Heart left ventricle (tissue), 13 donors: Measurements from ENCODE around the gene NANP.

Experiments used
- POLR2A ChIP-seq, 2 donors: fragments of 450-650 bp; IDR thresholded peaks; one replicate each; pipeline ENCODE4 v1.6.1; 2017; ENCODE audit warnings: antibody characterized with exemption in 2 of 2, mild to moderate bottlenecking in 2 of 2, moderate library complexity in 2 of 2
- TF ChIP-seq, protein P1 (sequence below), 12 donors: fragments of 200-600 bp; sonication (generic) in 4 of 12; IDR thresholded peaks; one replicate each; pipeline versions ENCODE4 v1.5.0 to v1.8.0; 2018 to 2022; ENCODE audit warnings: antibody characterized with exemption in 12 of 12, mild to moderate bottlenecking in 5 of 12
- donor health status: ischemic (EF 13 %, LVEDD 7.1; RV severe dilation, severe dysfunction).
- donor health status: DM: no; HTN: yes; CAD: no.
- donor health status: DM: no; HTN: no; CAD: no.
- donor health status: ischemic (EF 25% LVEDD 6.9; RV normal size, moderate dysfunction).
- donor health status: ischemic (EF 25% LVEDD 5.7; RV mildly dilated, moderate dysfunction).
- donor health status: ischemic (EF 35%, LVEDD 5.7; RV mildly dilated, moderate dysfunction).
- donor health status: nonischemic (EF 11% LVEDD 7.7; RV severe dilation, severe dysfunction).
- donor health status: DM: yes; HTN: yes; CAD: no.
- donor health status: PGD.
- donor health status: ischemic (EF 29% LVEDD 5.4; RV normal size, mild dysfunction).
- donor health status: nonischemic (EF 23%, LVEDD 6.1; RV moderate dilation, normal function).

DNA sequence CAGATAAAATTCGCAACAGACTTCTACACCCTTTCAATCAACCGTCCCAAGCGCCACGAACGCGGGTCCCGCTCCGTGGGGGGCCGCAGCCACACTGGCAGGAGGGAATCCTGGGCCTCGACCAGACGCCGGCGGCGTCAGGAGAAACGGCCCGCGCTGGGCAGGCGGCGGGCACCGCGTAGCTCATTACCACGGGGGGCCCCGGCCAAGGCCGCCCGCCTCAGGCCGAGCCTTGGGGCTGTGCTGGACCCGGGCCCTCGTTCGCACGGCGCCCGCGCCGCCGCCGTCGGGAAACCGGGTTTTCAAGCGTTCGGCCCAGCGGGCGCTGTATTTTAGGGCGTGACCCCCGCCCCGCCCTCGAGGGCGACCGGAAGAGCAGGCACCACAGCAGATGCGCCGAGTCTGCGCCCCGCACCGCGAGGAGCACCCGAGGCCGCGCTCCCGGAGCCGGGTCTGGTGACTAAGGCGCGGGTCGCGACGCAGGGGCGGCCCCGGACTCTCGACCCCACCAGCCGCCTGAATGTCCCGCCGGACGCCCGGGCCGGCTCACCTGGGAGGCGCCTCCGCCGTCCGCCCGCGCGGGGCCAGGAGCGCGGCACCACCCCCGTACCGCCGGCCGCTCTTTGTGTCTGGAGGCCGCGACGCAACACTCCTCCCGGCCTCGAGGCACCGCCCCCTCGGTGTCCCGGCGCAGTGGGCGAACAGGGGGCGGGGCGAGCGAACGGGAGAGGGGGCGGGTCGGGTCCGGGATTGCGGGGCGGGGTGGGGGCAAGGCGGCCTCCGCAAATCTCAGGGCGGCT is 38.7 kb downstream of the NANP start, which contains the start of gene NINL:
- peak in 1 of 2 donors; percentile 30 for TF ChIP-seq POLR2A (IDR thresholded peaks at IDR 0.05)
- TF ChIP-seq, protein P1, sequence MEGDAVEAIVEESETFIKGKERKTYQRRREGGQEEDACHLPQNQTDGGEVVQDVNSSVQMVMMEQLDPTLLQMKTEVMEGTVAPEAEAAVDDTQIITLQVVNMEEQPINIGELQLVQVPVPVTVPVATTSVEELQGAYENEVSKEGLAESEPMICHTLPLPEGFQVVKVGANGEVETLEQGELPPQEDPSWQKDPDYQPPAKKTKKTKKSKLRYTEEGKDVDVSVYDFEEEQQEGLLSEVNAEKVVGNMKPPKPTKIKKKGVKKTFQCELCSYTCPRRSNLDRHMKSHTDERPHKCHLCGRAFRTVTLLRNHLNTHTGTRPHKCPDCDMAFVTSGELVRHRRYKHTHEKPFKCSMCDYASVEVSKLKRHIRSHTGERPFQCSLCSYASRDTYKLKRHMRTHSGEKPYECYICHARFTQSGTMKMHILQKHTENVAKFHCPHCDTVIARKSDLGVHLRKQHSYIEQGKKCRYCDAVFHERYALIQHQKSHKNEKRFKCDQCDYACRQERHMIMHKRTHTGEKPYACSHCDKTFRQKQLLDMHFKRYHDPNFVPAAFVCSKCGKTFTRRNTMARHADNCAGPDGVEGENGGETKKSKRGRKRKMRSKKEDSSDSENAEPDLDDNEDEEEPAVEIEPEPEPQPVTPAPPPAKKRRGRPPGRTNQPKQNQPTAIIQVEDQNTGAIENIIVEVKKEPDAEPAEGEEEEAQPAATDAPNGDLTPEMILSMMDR (IDR thresholded peaks at IDR 0.05): no peak
